Gastrocnemius medialis (tissue), 4 donors: Measurements from ENCODE around the gene ADAMTS2.

Source experiments
- CTCF ChIP-seq, 5 experiments: fragments of 450-650 bp in 3 of 5; fragments of 200-600 bp in 2 of 5; sonication (generic) in 2 of 5; IDR thresholded peaks in 4 of 5; conservative IDR thresholded peaks in 1 of 5; 1 replicate in 4 of 5; 2 replicates in 1 of 5; pipeline ENCODE4 v1.5.1; 2016 to 2019; ENCODE audit warnings: antibody characterized with exemption in 5 of 5, mild to moderate bottlenecking in 3 of 5, moderate library complexity in 3 of 5
- POLR2A ChIP-seq, 2 donors: fragments of 450-650 bp; IDR thresholded peaks; one replicate each; pipeline ENCODE4 v1.6.1; 2017; ENCODE audit warnings: antibody characterized with exemption in 2 of 2, mild to moderate bottlenecking in 2 of 2, moderate library complexity in 2 of 2

- TF ChIP-seq CTCF (IDR thresholded peaks at IDR 0.05 in 4 of 5, conservative IDR thresholded peaks at IDR 0.05 in 1 of 5), result no peak
- no peak for TF ChIP-seq POLR2A (IDR thresholded peaks at IDR 0.05)
These were observed 232.7 kb downstream of the ADAMTS2 start for GRCh38 chr5:179112469-179113142.
